ENCODE data around the gene RGS17.
"Not testable (repeated sequence)": the region's sequence is repeated elsewhere in the genome, so short reads cannot be mapped to it uniquely, and the experiment has no call there.

Gene RGS17

GRCh38 chr6:153131037-153131981 lies at the start of gene RGS17:
Gene RGS17, minus strand, starts transcription at chr6:153131282. Its CDS starts 87,264 bp downstream, at chr6:153044018.
- peak; percentile 18 for DNase-seq

DNA sequence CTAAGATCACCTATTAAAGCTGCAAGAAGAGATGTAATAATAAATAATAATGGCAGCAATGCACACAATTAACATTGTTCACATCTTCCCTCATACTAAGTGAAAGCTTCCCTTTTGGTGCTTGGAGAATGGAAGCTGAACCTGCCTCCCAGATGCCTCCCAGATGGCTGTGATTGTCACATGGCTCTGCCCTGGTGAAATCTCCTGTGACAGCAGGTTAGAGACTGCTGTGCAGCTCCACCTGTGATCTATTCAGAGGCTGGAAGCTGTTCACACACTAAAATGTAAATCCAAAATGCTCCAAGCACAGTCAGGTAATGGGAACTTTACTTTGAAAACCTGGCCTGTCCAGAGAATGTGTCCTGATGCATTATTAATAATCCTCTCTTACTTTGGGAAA lies 41.7 kb upstream of the RGS17 start:
- no peak for DNase-seq

GRCh38 chr6:153170511-153170910 lies 39.4 kb upstream of the RGS17 start:
- no peak for DNase-seq

DNA sequence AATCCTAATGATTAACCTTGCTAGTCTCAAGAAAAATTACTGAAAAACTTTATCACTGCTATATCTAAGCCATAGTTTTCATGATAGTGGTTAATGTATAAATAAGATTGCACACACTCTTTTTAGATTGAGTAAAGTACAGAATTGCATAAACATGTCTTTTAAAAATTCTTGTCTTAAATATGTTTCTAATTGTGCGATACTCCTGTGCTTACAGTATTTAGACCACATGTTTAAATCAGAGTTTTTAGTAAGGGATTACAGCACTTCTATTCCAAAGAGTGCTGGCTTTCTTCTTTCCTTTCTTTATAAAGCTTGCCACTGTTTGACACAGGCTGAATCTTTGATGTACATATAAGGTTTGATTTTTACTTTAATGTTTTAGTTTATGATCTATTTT lies 36.8 kb upstream of the RGS17 start:
- DNase-seq = no peak

- no peak for DNase-seq
These were observed 36.2 kb upstream of the RGS17 start for GRCh38 chr6:153167061-153167891.

- no peak for DNase-seq
These were observed 31.6 kb upstream of the RGS17 start for GRCh38 chr6:153162646-153163045.

DNA sequence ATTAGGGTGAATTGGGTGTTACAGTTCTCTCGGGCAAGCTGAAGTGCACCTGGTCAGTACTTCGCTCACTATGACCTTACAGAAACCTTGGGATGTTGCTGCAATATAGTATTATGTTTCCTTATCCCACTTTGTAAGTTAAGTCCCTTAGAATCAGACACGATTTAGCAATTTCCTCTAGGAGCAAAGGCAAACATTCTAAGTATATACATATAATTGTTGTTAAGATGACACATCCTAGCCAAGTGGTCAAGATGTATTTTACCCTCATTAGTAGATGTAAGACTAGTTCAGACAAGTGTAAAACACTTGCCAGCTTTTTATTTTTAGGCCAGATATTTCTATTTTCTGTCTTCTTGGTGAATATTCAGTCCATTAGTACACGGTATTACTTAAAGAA lies 31.1 kb upstream of the RGS17 start:
- no peak for DNase-seq

DNA sequence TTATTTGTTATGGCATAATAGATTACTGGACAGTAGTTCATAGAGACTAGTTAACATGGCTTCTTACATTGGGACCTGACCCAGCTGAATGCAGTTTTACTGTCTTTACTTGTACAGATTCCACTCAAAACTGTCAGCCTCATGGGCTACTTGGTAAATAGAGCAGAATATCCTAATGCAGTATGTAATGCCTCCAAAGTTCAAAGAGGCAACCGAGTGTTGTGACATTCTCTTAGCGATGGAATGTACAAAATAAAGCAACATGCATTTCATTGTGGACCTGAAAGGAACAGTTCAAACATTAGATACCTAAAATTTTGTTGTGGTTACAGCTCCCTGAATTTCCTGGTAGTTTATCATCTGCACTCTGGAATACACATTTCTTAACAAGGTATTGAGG lies 29.1 kb upstream of the RGS17 start:
- no peak for DNase-seq

GRCh38 chr6:153150752-153151440 lies 19.8 kb upstream of the RGS17 start:
- DNase-seq = no peak

- DNase-seq = no peak
These were observed 19.3 kb upstream of the RGS17 start for GRCh38 chr6:153150371-153150751.

- DNase-seq = no peak
These were observed 18.8 kb upstream of the RGS17 start for GRCh38 chr6:153149891-153150290.

DNA sequence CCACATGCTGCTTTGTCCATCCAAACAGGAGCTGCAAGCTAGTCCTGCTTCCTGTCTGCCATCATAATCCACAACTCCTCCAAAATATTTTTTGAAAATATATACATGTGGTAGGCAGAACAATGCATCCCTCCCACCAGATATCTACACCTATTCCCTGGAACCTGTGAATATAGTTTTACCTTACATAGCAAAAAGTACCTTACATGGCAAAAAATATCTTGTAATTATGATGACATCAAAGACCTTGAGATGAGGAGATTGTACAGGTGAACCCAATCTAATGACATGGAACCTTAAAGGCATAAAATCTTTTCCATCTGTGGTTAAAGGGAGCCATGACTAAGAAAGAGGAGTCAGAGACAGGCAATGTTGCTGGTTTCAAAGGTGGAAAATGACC lies 15.3 kb upstream of the RGS17 start:
- DNase-seq = no peak

GRCh38 chr6:153145591-153145990 lies 14.5 kb upstream of the RGS17 start:
- no peak for DNase-seq

- DNase-seq = no peak
These were observed 12.1 kb upstream of the RGS17 start for GRCh38 chr6:153143200-153143599.

DNA sequence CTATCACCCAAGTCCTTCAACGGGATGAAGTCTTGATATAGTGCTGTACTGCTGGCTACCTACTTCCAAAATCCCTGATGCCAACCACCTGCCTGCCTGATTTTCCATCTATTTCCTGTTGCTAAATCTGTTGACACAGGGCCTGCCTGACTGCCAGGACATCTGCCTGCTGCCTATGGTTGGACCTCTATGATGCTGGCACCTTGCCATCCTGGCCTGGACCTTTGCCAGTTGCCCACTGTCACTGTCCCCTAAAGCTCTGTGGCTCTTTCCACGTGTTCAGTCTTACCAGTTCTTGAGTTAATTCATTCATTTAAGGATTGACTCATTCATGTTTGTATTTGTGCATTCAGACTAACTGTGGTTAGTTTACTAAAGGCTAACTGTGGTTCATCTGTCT lies 9.2 kb upstream of the RGS17 start:
- DNase-seq = no peak

DNA sequence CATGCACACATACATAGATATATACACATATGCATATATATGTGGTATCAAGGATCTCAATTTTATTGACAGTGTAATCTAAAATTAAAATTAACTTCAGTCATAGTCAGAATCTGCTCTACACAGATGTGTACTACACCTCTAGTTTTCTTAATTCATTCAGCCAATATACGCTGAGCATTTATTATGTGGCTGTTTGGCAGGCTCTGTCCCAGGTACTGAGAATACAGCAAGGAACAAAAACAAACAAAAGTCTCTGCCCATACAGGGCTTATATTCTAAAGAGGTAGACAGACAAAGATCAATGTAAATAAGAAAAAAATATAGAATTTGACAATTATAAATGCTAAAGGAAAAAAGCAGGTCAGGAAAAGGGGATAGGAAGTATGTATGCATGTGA lies 7.8 kb upstream of the RGS17 start:
- DNase-seq = no peak

- no peak for DNase-seq
These were observed 4.6 kb upstream of the RGS17 start for GRCh38 chr6:153135681-153136080.

GRCh38 chr6:153133667-153134066 lies 2.6 kb upstream of the RGS17 start:
- not testable (repeated sequence) for DNase-seq

DNA sequence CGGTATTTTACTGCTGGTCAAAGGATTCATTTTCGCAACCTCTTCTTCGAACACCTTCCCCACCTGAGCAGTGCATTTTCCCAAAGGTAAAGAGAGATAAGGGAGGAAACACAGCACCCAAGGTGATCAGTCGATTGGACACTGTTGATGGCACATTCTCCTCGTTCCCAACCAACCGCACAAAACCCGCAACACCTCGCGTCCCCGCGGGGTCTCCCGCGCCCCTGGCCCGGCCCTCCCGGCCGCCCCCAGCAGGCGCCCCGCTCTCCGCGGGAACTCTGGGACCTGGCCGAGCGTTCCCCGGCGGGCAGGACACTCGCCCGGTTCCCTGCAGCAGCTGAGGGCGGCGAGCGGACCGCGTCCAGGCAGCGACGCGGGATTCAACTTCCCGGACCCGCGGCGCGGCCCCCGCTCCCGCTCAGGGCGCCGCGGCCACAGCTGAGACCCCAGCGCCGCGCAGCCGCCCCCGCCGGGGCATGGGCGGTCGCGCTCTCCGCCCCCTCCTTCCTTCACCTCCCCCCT lies 506 bp downstream of the RGS17 start:
- no peak for DNase-seq

DNA sequence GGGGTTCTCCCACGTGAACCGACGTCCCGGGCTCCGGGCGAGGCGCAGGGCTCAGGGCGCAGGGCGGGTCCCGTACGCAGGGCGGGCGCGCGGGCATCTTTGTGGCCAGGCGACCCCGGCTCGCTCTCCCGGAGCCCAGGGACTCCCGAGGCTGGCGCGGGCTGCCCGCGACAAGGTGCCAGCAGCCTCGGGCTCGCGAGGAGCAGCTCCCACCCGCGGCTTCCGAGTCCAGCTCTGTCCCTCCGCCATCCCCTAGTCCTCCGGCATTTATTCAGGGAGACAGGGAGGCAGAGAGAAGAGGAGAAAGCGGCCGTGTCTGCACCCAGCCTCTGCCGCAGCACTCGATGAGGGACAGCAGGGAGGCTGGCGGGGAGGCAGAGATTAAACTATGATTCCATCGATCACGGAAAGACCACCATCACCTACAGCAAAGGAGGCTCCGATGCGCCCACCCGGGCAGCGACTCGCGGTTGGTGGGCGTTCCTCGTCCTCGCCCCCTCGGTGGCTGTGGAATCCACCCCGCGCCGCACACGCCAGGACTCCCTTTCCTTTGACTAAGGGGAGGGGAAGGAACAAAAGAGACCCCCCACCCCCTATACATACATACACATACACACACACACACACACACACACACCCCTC lies 1.1 kb downstream of the RGS17 start:
- no peak for DNase-seq

DNA sequence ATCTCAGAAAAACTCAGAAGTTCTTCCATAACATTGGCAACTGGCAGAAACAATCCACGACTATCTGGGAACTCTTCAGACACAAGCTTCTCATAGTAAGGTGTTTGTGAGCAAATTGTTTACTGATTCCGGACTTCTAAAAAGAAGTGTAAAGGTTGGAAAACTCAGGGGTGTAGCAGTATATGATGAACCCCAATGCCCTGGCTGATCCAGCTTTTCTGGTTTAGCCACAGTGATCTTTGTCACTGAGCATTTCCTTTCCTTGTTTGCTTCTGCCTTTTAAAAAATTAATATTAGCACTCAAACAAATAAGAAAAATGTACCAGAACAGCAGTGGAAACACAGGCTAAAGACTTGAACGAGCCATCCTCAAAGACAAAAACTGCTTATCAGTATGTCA lies 4.9 kb downstream of the RGS17 start:
- DNase-seq = no peak

GRCh38 chr6:153125032-153125431 lies 6.0 kb downstream of the RGS17 start:
- DNase-seq = no peak

DNA sequence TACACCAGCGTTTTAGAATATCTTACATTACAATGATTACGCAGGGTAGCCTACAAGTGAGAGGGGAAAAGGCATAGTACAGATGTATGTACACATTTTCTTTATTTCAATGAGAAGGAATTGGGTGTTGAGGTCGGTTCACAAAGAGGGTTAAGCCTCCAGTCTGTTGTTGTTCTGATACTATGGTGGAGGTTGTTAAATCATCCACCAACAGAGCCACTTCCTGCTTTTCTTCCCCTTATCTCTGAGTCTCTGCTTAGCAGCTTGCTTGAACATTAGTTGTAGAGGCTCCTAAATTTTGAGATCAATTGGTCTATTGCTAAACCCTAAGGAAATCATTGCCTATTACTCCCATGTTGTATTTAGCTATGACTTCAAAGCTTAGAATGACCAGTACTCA lies 7.3 kb downstream of the RGS17 start:
- DNase-seq = no peak
